ENCODE results near the gene PKD2. TPM values are rescaled to one million over a fixed set of nuclear protein-coding genes. Genes with fewer than 3 reads are reported as not detected.

Gene PKD2
- total RNA-seq, 2 donors from 2014 or later: 254 to 259 TPM

- DNase-seq (ENCODE audit: low spot score) (no peak), ATAC-seq (ENCODE audit: insufficient number of reproducible peaks, low FRiP score, low read depth) (no peak)
- no peak overlapping the region for H3K4me3 ChIP-seq
- no peaks in the 10 kb centered on the region for H3K9me3 ChIP-seq
- H3K4me1 ChIP-seq (ENCODE audit: control insufficient read depth in 1 of 2, low read depth in 2 of 2): peaks cover 0 to 6% of the 10 kb centered on the region in 2 donors
- TF ChIP-seq, protein P1, sequence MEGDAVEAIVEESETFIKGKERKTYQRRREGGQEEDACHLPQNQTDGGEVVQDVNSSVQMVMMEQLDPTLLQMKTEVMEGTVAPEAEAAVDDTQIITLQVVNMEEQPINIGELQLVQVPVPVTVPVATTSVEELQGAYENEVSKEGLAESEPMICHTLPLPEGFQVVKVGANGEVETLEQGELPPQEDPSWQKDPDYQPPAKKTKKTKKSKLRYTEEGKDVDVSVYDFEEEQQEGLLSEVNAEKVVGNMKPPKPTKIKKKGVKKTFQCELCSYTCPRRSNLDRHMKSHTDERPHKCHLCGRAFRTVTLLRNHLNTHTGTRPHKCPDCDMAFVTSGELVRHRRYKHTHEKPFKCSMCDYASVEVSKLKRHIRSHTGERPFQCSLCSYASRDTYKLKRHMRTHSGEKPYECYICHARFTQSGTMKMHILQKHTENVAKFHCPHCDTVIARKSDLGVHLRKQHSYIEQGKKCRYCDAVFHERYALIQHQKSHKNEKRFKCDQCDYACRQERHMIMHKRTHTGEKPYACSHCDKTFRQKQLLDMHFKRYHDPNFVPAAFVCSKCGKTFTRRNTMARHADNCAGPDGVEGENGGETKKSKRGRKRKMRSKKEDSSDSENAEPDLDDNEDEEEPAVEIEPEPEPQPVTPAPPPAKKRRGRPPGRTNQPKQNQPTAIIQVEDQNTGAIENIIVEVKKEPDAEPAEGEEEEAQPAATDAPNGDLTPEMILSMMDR (IDR thresholded peaks at IDR 0.05): no peak
- H3K27me3 ChIP-seq (replicated peaks; ENCODE audit: insufficient read depth): no peaks in the 10 kb centered on the region
- peaks cover 56% of the 10 kb centered on the region for H3K36me3 ChIP-seq
- H3K27ac ChIP-seq: no peak overlapping the region
Observed at GRCh38 chr4:88035292-88035691, 27.9 kb downstream of the PKD2 start.

- TF ChIP-seq, protein P1 (IDR thresholded peaks at IDR 0.05): no peak
- ATAC-seq (ENCODE audit: insufficient number of reproducible peaks, low FRiP score, low read depth) (no peak), DNase-seq (ENCODE audit: low spot score) (no peak)
- peaks cover 71% of the 10 kb centered on the region for H3K36me3 ChIP-seq
- no peaks in the 10 kb centered on the region for H3K9me3 ChIP-seq
- no peaks in the 10 kb centered on the region for H3K27me3 ChIP-seq (replicated peaks; ENCODE audit: insufficient read depth)
- peaks cover 0 to 21% of the 10 kb centered on the region in 2 donors for H3K4me1 ChIP-seq (ENCODE audit: control insufficient read depth in 1 of 2, low read depth in 2 of 2)
- H3K27ac ChIP-seq: no peak overlapping the region
- no peak overlapping the region for H3K4me3 ChIP-seq
Observed at GRCh38 chr4:88037447-88037846, 30.0 kb downstream of the PKD2 start.

- Histone ChIP-seq H3K27me3 (replicated peaks; ENCODE audit: insufficient read depth) (no peaks in the 10 kb centered on the region), H3K4me1 (ENCODE audit: control insufficient read depth in 1 of 2, low read depth in 2 of 2) (peaks cover 4 to 22% of the 10 kb centered on the region in 2 donors), H3K4me3 (no peak overlapping the region), H3K36me3 (peaks cover 76% of the 10 kb centered on the region), H3K9me3 (no peaks in the 10 kb centered on the region), H3K27ac (no peak overlapping the region)
- TF ChIP-seq, protein P1 (IDR thresholded peaks at IDR 0.05): no peak
- ATAC-seq (ENCODE audit: insufficient number of reproducible peaks, low FRiP score, low read depth): no peak
- DNase-seq (ENCODE audit: low spot score): no peak
Observed at GRCh38 chr4:88037936-88038335, 30.5 kb downstream of the PKD2 start.

DNA sequence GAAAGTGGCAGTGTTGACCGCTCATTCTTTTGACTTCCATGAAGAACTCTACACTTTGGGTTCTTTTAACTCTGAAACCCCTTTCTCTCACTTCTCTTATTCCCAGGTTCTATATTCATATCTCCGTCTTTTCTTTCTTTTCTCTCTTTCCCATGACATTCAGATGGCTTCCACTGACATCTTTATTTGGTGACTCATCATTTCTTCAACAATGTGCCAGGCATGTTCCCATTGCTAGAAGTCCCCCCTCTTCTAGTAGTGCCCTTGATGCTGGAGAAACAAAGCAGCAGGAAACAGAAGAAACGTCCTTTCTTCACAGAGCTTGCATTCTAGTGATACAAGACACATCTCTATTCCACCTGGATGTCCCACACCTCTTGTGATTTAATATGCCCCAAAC is 33.3 kb downstream of the PKD2 start:
- peaks cover 13 to 42% of the 10 kb centered on the region in 2 donors for H3K4me1 ChIP-seq (ENCODE audit: control insufficient read depth in 1 of 2, low read depth in 2 of 2)
- TF ChIP-seq, protein P1 (IDR thresholded peaks at IDR 0.05): no peak
- no peak for DNase-seq (ENCODE audit: low spot score)
- H3K27me3 ChIP-seq (replicated peaks; ENCODE audit: insufficient read depth): no peaks in the 10 kb centered on the region
- peak overlapping the region in 1 of 2 donors; percentile 15 for H3K27ac ChIP-seq
- H3K4me3 ChIP-seq: no peak overlapping the region
- no peak for ATAC-seq (ENCODE audit: insufficient number of reproducible peaks, low FRiP score, low read depth)
- H3K36me3 ChIP-seq: peaks cover 86% of the 10 kb centered on the region
- no peaks in the 10 kb centered on the region for H3K9me3 ChIP-seq

DNA sequence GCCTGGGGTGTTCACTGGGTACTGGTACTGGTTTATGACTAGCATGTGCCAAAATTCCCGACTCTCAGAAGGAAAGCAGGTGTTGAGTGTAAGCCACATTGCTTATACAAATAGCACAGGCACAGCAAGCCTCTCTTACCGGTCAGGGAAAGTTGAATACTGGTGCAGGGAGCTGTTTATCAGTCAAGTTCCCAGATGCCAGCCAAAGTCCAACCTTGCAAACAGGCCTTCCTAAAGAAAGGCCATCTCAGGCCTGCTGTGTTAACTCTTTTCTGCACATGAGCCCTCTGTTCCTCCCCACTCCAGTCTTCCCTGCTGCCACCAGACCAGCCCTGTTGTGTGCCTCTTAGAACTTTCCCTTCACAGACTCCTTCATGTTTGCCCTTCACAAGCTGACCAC is 34.2 kb downstream of the PKD2 start:
- ATAC-seq (ENCODE audit: insufficient number of reproducible peaks, low FRiP score, low read depth) (no peak), DNase-seq (ENCODE audit: low spot score) (no peak)
- Histone ChIP-seq H3K4me3 (no peak overlapping the region), H3K9me3 (no peaks in the 10 kb centered on the region), H3K27ac (peak overlapping the region; percentile 15 to 24), H3K36me3 (peaks cover 87% of the 10 kb centered on the region), H3K4me1 (ENCODE audit: control insufficient read depth in 1 of 2, low read depth in 2 of 2) (peaks cover 13 to 46% of the 10 kb centered on the region in 2 donors), H3K27me3 (replicated peaks; ENCODE audit: insufficient read depth) (no peaks in the 10 kb centered on the region)
- TF ChIP-seq, protein P1 (IDR thresholded peaks at IDR 0.05): no peak
